Ishikawa (cell line): ENCODE data around the gene FMNL2.

Source experiments
- CREB1 ChIP-seq: IDR thresholded peaks from 2 replicates; pipeline ENCODE4 v1.6.1; 2012; ENCODE audit warnings: low read depth
- EGR1 ChIP-seq: IDR thresholded peaks from 2 replicates; pipeline ENCODE4 v1.6.1; 2012
- EP300 ChIP-seq: IDR thresholded peaks from 2 replicates; pipeline ENCODE4 v1.6.1; 2012; ENCODE audit warnings: borderline replicate concordance
- FOXM1 ChIP-seq: IDR thresholded peaks from 2 replicates; pipeline ENCODE4 v1.6.1; 2012; ENCODE audit warnings: low read depth, borderline replicate concordance
- NFIC ChIP-seq: IDR thresholded peaks from 2 replicates; pipeline ENCODE4 v1.6.1; 2012
- RAD21 ChIP-seq: IDR thresholded peaks from 2 replicates; pipeline ENCODE4 v1.6.1; 2012; ENCODE audit warnings: low read depth
- REST ChIP-seq: IDR thresholded peaks from 2 replicates; pipeline ENCODE4 v1.6.1; 2012; ENCODE audit warnings: low read depth, mild to moderate bottlenecking
- TCF12 ChIP-seq: IDR thresholded peaks from 2 replicates; pipeline ENCODE4 v1.6.1; 2012; ENCODE audit warnings: low read depth
- YY1 ChIP-seq: IDR thresholded peaks from 2 replicates; pipeline ENCODE4 v1.6.1; 2012; ENCODE audit warnings: low read depth
- ZBTB7A ChIP-seq: IDR thresholded peaks from 2 replicates; pipeline ENCODE4 v1.6.1; 2012; ENCODE audit warnings: low read depth
- TF ChIP-seq, protein P1 (sequence below): IDR thresholded peaks from 2 replicates; pipeline ENCODE4 v1.6.1; 2012

DNA sequence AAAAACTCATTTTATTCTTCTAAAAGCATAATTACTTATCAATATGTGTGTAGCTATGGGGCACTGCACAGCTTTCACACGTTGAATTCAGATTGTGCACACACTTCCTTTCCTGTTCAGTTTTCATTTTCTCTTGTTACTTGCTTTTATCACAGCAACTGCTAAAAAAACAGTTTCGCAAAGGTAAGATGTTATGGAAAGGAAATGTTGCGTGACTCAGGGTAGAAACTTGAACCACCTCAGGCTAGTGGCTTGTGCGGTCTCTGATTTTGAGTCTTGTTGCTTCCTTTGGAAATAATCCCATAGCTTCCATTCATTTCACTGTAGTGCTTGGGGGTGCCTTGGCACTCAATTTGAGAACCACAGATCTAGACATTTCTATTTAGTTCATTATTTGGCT, 171.9 kb downstream of the FMNL2 start:
- TF ChIP-seq FOXM1 (no peak), CREB1 (no peak), ZBTB7A (no peak), RAD21 (no peak), NFIC (no peak), YY1 (no peak), REST (no peak), TCF12 (no peak), EGR1 (no peak), EP300 (no peak)
- TF ChIP-seq, protein P1, sequence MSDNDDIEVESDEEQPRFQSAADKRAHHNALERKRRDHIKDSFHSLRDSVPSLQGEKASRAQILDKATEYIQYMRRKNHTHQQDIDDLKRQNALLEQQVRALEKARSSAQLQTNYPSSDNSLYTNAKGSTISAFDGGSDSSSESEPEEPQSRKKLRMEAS = no peak
